Subcutaneous adipose tissue (tissue), 4 donors: ENCODE results near the gene CARS2. TPM values are rescaled to one million over a fixed set of nuclear protein-coding genes. Genes with fewer than 3 reads are reported as not detected.

Experiments used
- total RNA-seq, 4 donors: library from RNA; depleted of rRNA; stranded (reverse); fragments of >200 nt; gene quantifications; one replicate each; pipeline ENCODE4 v1.1.0, GENCODE V29; 2016
- TF ChIP-seq, protein P1 (sequence below): fragments of 450-650 bp; IDR thresholded peaks from one replicate; pipeline ENCODE4 v1.5.1; 2016; ENCODE audit warnings: low read depth, mild to moderate bottlenecking, control low read depth, antibody characterized with exemption, moderate library complexity

CARS2 gene
- total RNA-seq, 4 donors from 2014 or later = 36.5 to 366 (median 102) TPM

DNA sequence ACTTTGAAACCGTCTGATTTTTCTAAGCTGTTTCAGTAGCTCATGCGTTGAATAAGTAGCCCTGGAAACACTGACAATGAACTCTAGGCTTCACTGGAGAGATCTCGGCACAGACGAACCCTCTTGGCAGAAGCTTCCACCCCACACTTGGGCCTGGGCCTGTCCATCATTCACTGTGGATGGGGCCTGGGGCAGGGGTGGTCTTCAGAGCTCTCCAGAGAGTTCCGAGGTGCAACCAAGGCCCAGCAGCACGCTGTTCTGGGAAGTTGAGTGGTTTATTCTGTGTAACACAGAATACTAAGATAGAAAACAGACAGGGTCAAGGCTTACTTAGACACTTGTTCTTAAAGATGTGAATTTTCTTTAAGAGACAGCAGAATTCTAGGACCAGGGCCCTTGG is 68.6 kb downstream of the CARS2 start:
- TF ChIP-seq, protein P1, sequence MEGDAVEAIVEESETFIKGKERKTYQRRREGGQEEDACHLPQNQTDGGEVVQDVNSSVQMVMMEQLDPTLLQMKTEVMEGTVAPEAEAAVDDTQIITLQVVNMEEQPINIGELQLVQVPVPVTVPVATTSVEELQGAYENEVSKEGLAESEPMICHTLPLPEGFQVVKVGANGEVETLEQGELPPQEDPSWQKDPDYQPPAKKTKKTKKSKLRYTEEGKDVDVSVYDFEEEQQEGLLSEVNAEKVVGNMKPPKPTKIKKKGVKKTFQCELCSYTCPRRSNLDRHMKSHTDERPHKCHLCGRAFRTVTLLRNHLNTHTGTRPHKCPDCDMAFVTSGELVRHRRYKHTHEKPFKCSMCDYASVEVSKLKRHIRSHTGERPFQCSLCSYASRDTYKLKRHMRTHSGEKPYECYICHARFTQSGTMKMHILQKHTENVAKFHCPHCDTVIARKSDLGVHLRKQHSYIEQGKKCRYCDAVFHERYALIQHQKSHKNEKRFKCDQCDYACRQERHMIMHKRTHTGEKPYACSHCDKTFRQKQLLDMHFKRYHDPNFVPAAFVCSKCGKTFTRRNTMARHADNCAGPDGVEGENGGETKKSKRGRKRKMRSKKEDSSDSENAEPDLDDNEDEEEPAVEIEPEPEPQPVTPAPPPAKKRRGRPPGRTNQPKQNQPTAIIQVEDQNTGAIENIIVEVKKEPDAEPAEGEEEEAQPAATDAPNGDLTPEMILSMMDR = no peak

DNA sequence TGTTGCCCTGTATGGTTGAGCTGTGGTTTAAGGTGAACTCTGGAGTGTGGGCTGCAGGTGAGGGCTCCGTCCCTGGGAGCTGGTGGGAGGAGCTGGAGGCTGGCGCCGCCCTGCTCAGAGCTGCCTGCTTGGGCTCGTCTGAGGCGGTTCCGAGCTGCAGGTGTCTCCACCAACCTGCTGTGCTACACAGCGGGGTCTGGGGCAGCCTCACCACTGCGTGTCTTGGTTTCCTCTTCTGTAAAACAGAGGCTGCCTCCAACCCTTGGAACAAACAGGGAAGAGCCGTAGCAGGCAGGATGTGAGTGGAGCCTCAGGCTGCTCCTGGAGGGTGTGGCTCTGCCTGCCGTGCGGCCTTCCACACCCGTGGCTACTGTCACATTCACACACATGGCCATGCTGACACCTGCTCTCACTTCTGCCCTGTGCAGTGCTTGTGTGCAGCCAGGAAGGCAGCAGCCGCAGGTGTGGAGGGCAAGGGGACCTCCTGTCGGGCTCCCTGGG is 69.2 kb downstream of the CARS2 start:
- TF ChIP-seq, protein P1 = no peak

DNA sequence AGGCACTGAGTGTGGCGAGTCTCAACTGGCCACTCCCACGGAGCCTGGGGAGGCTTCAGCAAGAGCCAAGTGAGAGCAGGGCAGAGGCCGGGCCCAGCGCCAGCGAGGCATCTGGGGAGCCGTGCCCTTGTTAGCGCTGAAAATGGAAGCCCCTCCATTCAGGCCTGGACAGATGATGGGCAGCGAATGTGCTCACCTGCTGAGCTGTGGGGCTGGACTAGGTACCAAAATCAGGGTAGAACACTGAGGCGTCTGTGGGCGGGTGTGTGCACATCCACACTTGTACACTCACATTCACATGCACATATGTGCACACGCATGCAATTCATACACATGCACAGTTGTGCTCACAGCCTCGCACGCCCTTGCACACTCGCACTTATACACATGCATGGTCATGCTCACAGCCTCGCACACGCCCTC is 69.9 kb downstream of the CARS2 start:
- TF ChIP-seq, protein P1 = no peak

DNA sequence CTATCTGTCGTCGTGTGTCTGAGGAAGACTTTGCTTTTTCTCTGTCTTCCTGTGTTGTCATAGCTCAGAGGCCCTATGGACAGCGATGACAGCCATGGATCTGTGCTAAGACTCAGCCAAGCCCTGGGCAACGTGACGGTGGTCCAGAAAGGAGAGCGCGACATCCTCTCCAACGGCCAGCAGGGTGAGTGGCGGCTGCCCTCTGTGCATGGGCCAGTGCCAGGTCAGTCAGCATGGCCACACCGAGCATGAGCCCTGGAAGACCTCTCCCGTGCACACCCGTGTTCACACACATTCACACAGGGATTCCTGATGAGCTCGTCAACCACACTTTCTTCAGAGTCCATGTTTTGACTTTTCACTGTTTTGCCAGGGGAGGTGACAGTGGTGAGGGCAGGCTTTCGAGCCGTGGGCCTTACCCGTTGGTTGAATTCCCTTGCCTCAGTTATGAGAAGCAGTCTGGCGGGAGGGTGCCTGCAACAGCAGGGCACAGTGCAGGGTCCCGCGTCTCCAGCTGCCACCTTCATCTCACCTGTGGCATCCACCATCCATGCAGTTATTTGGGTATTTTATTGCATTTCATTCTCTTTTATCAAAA is 70.4 kb downstream of the CARS2 start:
- TF ChIP-seq, protein P1 = no peak

DNA sequence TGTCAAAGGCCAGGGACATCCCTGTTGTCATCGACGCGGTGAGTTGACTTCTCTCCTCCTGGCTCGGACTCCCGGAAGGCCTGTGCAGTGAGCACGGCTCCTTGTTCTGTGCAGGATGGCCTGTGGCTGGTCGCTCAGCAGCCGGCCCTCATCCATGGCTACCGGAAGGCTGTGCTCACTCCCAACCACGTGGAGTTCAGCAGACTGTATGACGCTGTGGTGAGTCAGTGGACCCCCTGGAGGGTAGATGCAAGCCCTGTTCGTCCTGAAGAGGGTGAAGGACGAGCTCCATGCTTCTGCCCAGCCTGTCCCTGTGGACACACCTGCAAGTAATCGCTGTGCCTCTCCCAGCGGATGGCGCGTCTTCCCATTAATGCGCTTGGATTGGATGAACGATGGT is 71.4 kb downstream of the CARS2 start:
- TF ChIP-seq, protein P1 = no peak

DNA sequence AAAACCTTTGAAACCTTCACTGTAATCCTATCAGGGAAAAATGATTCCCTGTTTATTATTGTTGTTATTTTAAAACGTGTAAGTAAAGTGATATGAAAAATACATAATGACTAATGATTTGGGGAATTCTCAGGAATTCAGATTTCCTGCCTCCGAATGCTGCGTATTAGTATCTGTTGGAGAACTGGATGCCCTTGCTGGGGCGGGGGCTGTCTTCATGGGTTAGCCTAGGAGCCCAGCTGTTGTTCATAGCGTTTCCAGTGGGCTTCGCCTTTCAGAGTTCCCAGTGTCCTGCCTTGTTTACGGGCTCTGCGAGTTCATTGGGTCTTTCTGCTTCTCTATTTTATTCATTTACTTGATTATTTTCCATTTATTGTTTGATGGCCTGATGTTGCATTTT is 72.1 kb downstream of the CARS2 start:
- TF ChIP-seq, protein P1 = no peak

DNA sequence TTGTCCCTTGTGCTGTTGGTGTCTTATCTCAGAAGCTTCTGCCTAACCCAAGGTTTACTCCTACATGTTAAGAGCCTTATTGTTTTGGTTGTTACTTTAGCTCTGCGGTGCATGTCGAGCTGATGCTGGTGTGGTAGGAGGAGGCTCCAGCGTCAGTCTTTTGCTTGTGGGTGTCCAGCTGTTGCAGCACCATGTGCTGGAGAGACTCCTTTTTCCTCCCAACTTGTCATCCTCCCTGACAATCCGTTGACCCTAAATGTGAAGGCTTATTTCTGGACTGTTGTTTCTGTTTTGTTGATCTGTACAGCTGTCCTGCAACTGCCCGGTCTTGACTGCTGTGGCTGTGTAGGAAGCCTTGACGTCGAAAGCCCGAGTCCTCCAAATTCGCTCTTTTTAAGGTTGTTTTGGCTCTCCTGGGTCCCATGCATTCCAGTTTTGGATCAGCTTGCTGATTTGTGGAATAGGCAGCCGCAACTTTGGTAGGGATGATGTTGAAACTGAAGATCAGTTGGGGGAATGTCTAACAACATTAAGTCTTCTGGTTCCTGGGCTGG is 75.3 kb downstream of the CARS2 start:
- TF ChIP-seq, protein P1 = no peak
